H1 (cell line): Measurements from ENCODE around the gene OGFRL1. TPM values are rescaled to one million over a fixed set of nuclear protein-coding genes. Genes with fewer than 3 reads are reported as not detected.
A peak's percentile ranks its signal among the peaks of the same experiment; 100 is the strongest.

Source experiments
- CTCF ChIA-PET: fragments of 300-600 bp; sonication (Branson Sonifier 250); formaldehyde crosslinking; loops from one replicate; lab custom pipeline; 2021; ENCODE audit not compliant: partially characterized antibody; lab: Charles Lee
- POLR2A ChIA-PET: fragments of 300-600 bp; sonication (Branson Sonifier 250); formaldehyde crosslinking; loops from one replicate; lab custom pipeline; 2021; ENCODE audit warnings: inconsistent platforms; ENCODE audit not compliant: partially characterized antibody; lab: Charles Lee
- DNase-seq, 2 experiments: peaks; one replicate each; pipeline versions ENCODE4 v3.0.0 to v3.0.0-alpha.2; 2010 to 2022; ENCODE audit warnings: low spot score in 2 of 2, low read depth in 1 of 2, mixed read lengths in 1 of 2
- FAIRE-seq: peaks from 2 replicates; lab custom pipeline; 2011; peaks lifted over from hg19 to GRCh38; lab: Jason Lieb, UNC
- H2AFZ ChIP-seq: 2 replicates; pipeline ENCODE4 v1.8.1; 2012; ENCODE audit warnings: low read length, inconsistent platforms
- H2AK5ac ChIP-seq: 2 replicates; pipeline ENCODE4 v1.6.1; 2013; ENCODE audit warnings: low read depth, low read length
- H2BK120ac ChIP-seq: replicated peaks from 2 replicates; pipeline ENCODE3; 2013; ENCODE audit warnings: low read depth, low read length, inconsistent platforms
- H2BK12ac ChIP-seq: 2 replicates; pipeline ENCODE4 v1.6.1; 2013; ENCODE audit warnings: low read depth, low read length
- H2BK15ac ChIP-seq: 2 replicates; pipeline ENCODE4 v1.6.1; 2013; ENCODE audit warnings: low read length
- H2BK20ac ChIP-seq: 2 replicates; pipeline ENCODE4 v1.6.1; 2013; ENCODE audit warnings: low read length
- H2BK5ac ChIP-seq: 2 replicates; pipeline ENCODE4 v1.6.1; 2013; ENCODE audit warnings: low read depth, low read length
- H3K14ac ChIP-seq: 2 replicates; pipeline ENCODE4 v1.6.1; 2013; ENCODE audit warnings: inconsistent platforms; ENCODE audit not compliant: insufficient read length
- H3K18ac ChIP-seq: 2 replicates; pipeline ENCODE4 v1.6.1; 2013; ENCODE audit warnings: low read length; ENCODE audit errors: extremely low read depth
- H3K23ac ChIP-seq: 2 replicates; pipeline ENCODE4 v1.6.1; 2013; ENCODE audit warnings: inconsistent platforms; ENCODE audit not compliant: insufficient read length
- H3K23me2 ChIP-seq: 2 replicates; pipeline ENCODE4 v1.6.1; 2013; ENCODE audit warnings: low read depth, low read length
- H3K27ac ChIP-seq: 2 replicates; pipeline ENCODE4 v1.6.1; 2011; ENCODE audit warnings: low read depth, low read length, inconsistent platforms
- H3K27me3 ChIP-seq, 4 experiments: replicated peaks in 1 of 4; 1 replicate in 1 of 4; 2 replicates in 3 of 4; pipeline versions ENCODE4 v1.6.1 to v1.8.1; 2011 to 2013; ENCODE audit warnings: low read length in 3 of 4, mild to moderate bottlenecking in 3 of 4, inconsistent platforms in 2 of 4, mixed read lengths in 2 of 4, moderate library complexity in 1 of 4; ENCODE audit not compliant: control insufficient read depth in 3 of 4, insufficient read depth in 3 of 4; ENCODE audit errors: extremely low read depth in 1 of 4
- H3K36me3 ChIP-seq, 4 experiments: 2 replicates each; pipeline versions ENCODE4 v1.6.1 to v1.8.1; 2011 to 2013; ENCODE audit warnings: mild to moderate bottlenecking in 4 of 4, low read length in 3 of 4, moderate library complexity in 2 of 4, control low read depth in 1 of 4, inconsistent platforms in 1 of 4; ENCODE audit not compliant: insufficient read depth in 4 of 4, control insufficient read depth in 2 of 4
- H3K4ac ChIP-seq: replicated peaks from 2 replicates; pipeline ENCODE3; 2013; ENCODE audit warnings: low read length, low read depth, mixed read lengths, inconsistent platforms; ENCODE audit not compliant: insufficient read length
- H3K4me1 ChIP-seq, 4 experiments: replicated peaks in 1 of 4; 1 replicate in 1 of 4; 2 replicates in 3 of 4; pipeline versions ENCODE4 v1.6.1 to v1.8.1; 2011 to 2013; ENCODE audit warnings: low read length in 3 of 4, inconsistent platforms in 2 of 4, mixed read lengths in 1 of 4; ENCODE audit not compliant: insufficient read depth in 4 of 4, control insufficient read depth in 3 of 4
- H3K4me2 ChIP-seq, 2 experiments: 2 replicates each; pipeline versions ENCODE4 v1.6.1 to v1.8.1; 2011 to 2013; ENCODE audit warnings: low read depth in 2 of 2, low read length in 2 of 2, control low read depth in 1 of 2, inconsistent platforms in 1 of 2, mild to moderate bottlenecking in 1 of 2; ENCODE audit not compliant: insufficient read depth in 1 of 2
- H3K4me3 ChIP-seq, 4 experiments: fragments of 200-600, 300-600 bp in 1 of 4; sonication (generic), shearing (Covaris generic), sonication (Bioruptor Twin) in 1 of 4; 2 replicates each; pipeline versions ENCODE4 v1.5.1 to v1.8.1; 2011 to 2016; ENCODE audit warnings: low read length in 4 of 4, low read depth in 3 of 4, control low read depth in 2 of 4, inconsistent platforms in 2 of 4, mild to moderate bottlenecking in 2 of 4, mixed read lengths in 1 of 4, moderate library complexity in 1 of 4; ENCODE audit not compliant: insufficient read depth in 2 of 4; ENCODE audit errors: extremely low read depth in 1 of 4
- H3K56ac ChIP-seq: replicated peaks from 2 replicates; pipeline ENCODE3; 2013; ENCODE audit warnings: low read depth, mild to moderate bottlenecking, mixed read lengths, low read length, inconsistent platforms; ENCODE audit not compliant: insufficient read length
- H3K79me1 ChIP-seq: 2 replicates; pipeline ENCODE4 v1.6.1; 2013; ENCODE audit warnings: low read depth, low read length, control low read depth
- H3K79me2 ChIP-seq, 2 experiments: 2 replicates each; pipeline versions ENCODE4 v1.6.1 to v1.8.1; 2012 to 2013; ENCODE audit warnings: low read length in 2 of 2, mild to moderate bottlenecking in 2 of 2, inconsistent platforms in 1 of 2; ENCODE audit not compliant: insufficient read depth in 2 of 2, control insufficient read depth in 1 of 2
- H3K9ac ChIP-seq, 4 experiments: replicated peaks in 1 of 4; 1 replicate in 1 of 4; 2 replicates in 3 of 4; pipeline versions ENCODE4 v1.6.1 to v1.8.1; 2011 to 2013; ENCODE audit warnings: low read depth in 3 of 4, low read length in 3 of 4, control low read depth in 2 of 4, mild to moderate bottlenecking in 2 of 4, moderate library complexity in 2 of 4, inconsistent platforms in 1 of 4; ENCODE audit errors: extremely low read depth in 1 of 4
- H3K9me3 ChIP-seq, 2 experiments: 2 replicates each; pipeline versions ENCODE4 v1.6.1 to v1.8.1; 2012 to 2013; ENCODE audit warnings: mild to moderate bottlenecking in 2 of 2, moderate library complexity in 2 of 2, control low read depth in 1 of 2, inconsistent platforms in 1 of 2, low read depth in 1 of 2, low read length in 1 of 2, mixed read lengths in 1 of 2; ENCODE audit not compliant: insufficient read depth in 2 of 2
- H4K20me1 ChIP-seq, 2 experiments: replicated peaks in 1 of 2; 2 replicates each; pipeline versions ENCODE3 to v1.8.1; 2011 to 2013; ENCODE audit warnings: inconsistent platforms in 2 of 2, low read length in 2 of 2, mild to moderate bottlenecking in 1 of 2; ENCODE audit not compliant: insufficient read depth in 2 of 2, control insufficient read depth in 1 of 2
- H4K5ac ChIP-seq: 2 replicates; pipeline ENCODE4 v1.6.1; 2013; ENCODE audit warnings: low read length, low read depth, mixed read lengths, inconsistent platforms; ENCODE audit not compliant: insufficient read length
- H4K8ac ChIP-seq: 2 replicates; pipeline ENCODE4 v1.8.0; 2013; ENCODE audit warnings: mild to moderate bottlenecking, moderate library complexity, low read length, inconsistent platforms; ENCODE audit not compliant: insufficient read depth; ENCODE audit errors: extremely low read depth
- H4K91ac ChIP-seq: replicated peaks from 2 replicates; pipeline ENCODE3; 2013; ENCODE audit warnings: low read length, mixed read lengths, inconsistent platforms; ENCODE audit not compliant: insufficient read length
- BCL11A ChIP-seq, 2 experiments: IDR thresholded peaks; one replicate each; pipeline ENCODE4 v1.6.1; 2011; ENCODE audit warnings: low read depth in 2 of 2, low read length in 2 of 2, mild to moderate bottlenecking in 2 of 2
- RAD21 ChIP-seq, 2 experiments: IDR thresholded peaks in 1 of 2; conservative IDR thresholded peaks in 1 of 2; 2 replicates each; pipeline ENCODE4 v1.6.1; 2011; ENCODE audit warnings: low read depth in 2 of 2, low read length in 2 of 2, improper control_type of control experiment in 1 of 2, inconsistent platforms in 1 of 2, mild to moderate bottlenecking in 1 of 2, moderate library complexity in 1 of 2
- WGBS, 2 experiments: shearing (Covaris generic) in 1 of 2; methylation state at CpG; one replicate each; pipeline versions ENCODE4 v1.1.6 to v1.1.7; 2013 to 2015; ENCODE audit warnings: low lambda C conversion rate in 2 of 2, mixed read lengths in 2 of 2, inconsistent platforms in 1 of 2, low coverage in 1 of 2, missing lambda C conversion rate in 1 of 2; ENCODE audit not compliant: insufficient replicate concordance in 2 of 2, insufficient coverage in 1 of 2, insufficient read length in 1 of 2; ENCODE audit errors: extremely low coverage in 1 of 2, missing lambda C conversion rate in 1 of 2; 5-methylcytosine and 5-hydroxymethylcytosine counted together
- polyA plus RNA-seq, 7 experiments: library from polyadenylated mRNA; depleted of rRNA in 3 of 7; stranded (reverse) in 5 of 7; unstranded in 2 of 7; fragments of >200 nt in 5 of 7; fragments of 200-250 nt in 2 of 7; gene quantifications; 1 replicate in 5 of 7; 2 replicates in 1 of 7; 4 replicates in 1 of 7; pipeline versions ENCODE4 v1.2.1 to v1.2.3, GENCODE V29; 2011 to 2013; ENCODE audit warnings: missing spikeins in 2 of 7, mixed read lengths in 2 of 7
- total RNA-seq: library from RNA; stranded (reverse); fragmentation: NEBNext Ultra II Directional; extraction: Animal tissue kit (Norgen Biotek cat#: 25700); gene quantifications from 2 replicates; pipeline ENCODE4 v1.2.1, GENCODE V29; 2021

Gene OGFRL1
- total and polyA plus RNA-seq, 2 of the 8 experiments (the other 6 are each of a cell fraction or from before 2014, with no cell fraction given), result 1.1 to 9.0 TPM

DNA sequence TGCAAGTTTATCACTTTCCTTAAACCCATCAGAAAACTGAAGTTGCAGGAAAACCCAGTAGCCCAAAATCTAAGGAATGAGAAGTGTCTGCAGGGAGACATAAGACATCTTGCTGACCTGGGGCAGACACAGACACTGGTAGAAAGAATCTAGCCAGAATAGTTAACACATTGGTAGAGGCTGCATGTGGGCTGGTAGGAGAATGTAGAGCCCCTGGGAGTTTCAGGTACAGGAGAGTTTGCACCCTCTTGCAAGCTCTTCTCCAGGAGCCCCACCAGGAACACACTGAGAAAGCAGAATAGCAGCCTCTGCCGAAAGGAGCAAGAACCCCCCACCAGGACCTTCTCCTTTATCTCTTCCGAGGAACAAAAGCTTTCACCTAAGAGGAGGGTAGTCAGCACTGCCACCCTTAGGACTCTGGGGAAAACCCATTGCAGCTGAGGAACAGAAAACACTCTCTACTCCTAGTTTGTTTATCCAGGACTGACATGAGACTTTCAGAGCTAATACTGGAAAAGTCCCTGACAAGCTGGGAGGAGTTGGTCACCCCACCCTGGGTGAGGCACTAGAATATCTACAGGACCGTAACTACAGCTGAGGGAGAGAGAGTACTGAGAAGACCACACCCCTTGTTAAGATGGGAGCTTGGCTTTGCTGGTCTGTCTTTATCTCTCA lies 10.5 kb upstream of the OGFRL1 start:
- H3K9me3 ChIP-seq, result no peaks in the 10 kb centered on the region
- no peaks in the 10 kb centered on the region for H3K79me2 ChIP-seq
- CTCF ChIA-PET, result interaction anchor here (0.6 to 0.7 kb wide), 2 partner anchors 16 to 64 kb away, joined by 3 read pairs; no protein-coding TSS in a partner anchor
- H3K36me3 ChIP-seq, result no peaks in the 10 kb centered on the region
- H3K18ac ChIP-seq, result no peak overlapping the region
- H2BK5ac ChIP-seq, result no peak overlapping the region
- H3K23me2 ChIP-seq, result no peaks in the 10 kb centered on the region
- no peak overlapping the region for H4K8ac ChIP-seq
- no peak overlapping the region for H2BK120ac ChIP-seq
- FAIRE-seq, result no peak
- H2AFZ ChIP-seq, result peak overlapping the region; percentile 87; the same call in 1 of the 2 replicates
- no peaks in the 10 kb centered on the region for H3K27me3 ChIP-seq
- H2BK20ac ChIP-seq, result no peak overlapping the region
- TF ChIP-seq RAD21 (IDR thresholded peaks at IDR 0.05 in 1 of 2, conservative IDR thresholded peaks at IDR 0.05 in 1 of 2; ENCODE audit: low read depth in 2 of 2, low read length in 2 of 2) (peak in 1 of 2 experiments; percentile 13; a peak in 1 of 4 replicates), BCL11A (IDR thresholded peaks at IDR 0.05; ENCODE audit: low read depth in 2 of 2, low read length in 2 of 2) (no peak)
- no peaks in the 10 kb centered on the region for H3K79me1 ChIP-seq
- no peak overlapping the region for H3K4ac ChIP-seq
- no peak overlapping the region for H3K23ac ChIP-seq
- no peak overlapping the region for H3K4me3 ChIP-seq
- H4K20me1 ChIP-seq, result no peaks in the 10 kb centered on the region
- WGBS, 2 experiments, result 93% methylated on average over 3 of the region's 3 CpGs; no CpG with 5 or more reads in 1 of the 2 experiments
- H3K14ac ChIP-seq, result no peak overlapping the region
- POLR2A ChIA-PET, result interaction anchor here (1.3 kb wide), 1 partner anchor 10 kb away, joined by 4 read pairs; the partner anchor contains the start of gene OGFRL1
- no peak overlapping the region for H2BK12ac ChIP-seq
- no peak overlapping the region for H2BK15ac ChIP-seq
- H3K9ac ChIP-seq, result no peak overlapping the region
- no peak overlapping the region for H3K27ac ChIP-seq
- no peak overlapping the region for H3K4me2 ChIP-seq
- H2AK5ac ChIP-seq, result no peak overlapping the region
- no peak overlapping the region for H3K56ac ChIP-seq
- no peak overlapping the region for H4K91ac ChIP-seq
- no peak for DNase-seq
- H4K5ac ChIP-seq, result no peak overlapping the region
- no peaks in the 10 kb centered on the region for H3K4me1 ChIP-seq
